Stimulated activated CD4-positive, alpha-beta T cell treated with anti-CD3 and anti-CD28 coated beads, Interleukin-4, amount 100 ng/mL, for 24 hours (primary cell): ENCODE data around the gene ZNF324.
"Not testable (repeated sequence)": the region's sequence is repeated elsewhere in the genome, so short reads cannot be mapped to it uniquely, and the experiment has no call there.

Experiments
- DNase-seq: peaks from one replicate; pipeline ENCODE4 v3.0.0-alpha.2; 2020

The ZNF324 gene

DNA sequence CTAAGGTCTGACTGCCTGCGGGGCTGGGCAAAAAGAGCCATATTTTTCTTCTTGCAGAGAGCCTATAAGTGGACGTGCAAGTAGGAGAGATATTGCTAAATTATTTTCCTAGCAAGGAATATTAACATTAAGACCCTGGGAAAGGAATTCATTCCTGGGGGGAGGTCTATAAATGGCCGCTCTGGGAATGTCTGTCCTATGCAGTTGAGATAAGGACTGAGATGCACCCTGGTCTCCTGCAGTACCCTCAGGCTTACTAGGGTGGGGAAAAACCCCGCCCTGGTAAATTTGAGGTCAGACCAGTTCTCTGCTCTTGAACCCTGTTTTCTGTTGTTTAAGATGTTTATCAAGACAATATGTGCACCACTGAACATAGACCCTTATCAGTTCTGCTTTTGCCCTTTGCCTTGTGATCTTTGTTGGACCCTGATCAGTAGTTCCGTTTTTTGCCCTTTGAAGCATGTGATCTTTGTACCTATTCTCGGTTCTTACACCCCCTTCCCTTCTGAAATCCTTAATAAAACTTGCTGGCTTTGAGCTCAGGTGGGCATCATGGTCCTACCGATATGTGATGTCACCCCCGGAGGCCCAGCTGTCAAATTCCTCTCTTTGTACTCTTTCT lies 40.8 kb downstream of the ZNF324 start:
- DNase-seq, result not testable (repeated sequence)

GRCh38 chr19:58509731-58510083 lies 42.8 kb downstream of the ZNF324 start:
- no peak for DNase-seq

DNA sequence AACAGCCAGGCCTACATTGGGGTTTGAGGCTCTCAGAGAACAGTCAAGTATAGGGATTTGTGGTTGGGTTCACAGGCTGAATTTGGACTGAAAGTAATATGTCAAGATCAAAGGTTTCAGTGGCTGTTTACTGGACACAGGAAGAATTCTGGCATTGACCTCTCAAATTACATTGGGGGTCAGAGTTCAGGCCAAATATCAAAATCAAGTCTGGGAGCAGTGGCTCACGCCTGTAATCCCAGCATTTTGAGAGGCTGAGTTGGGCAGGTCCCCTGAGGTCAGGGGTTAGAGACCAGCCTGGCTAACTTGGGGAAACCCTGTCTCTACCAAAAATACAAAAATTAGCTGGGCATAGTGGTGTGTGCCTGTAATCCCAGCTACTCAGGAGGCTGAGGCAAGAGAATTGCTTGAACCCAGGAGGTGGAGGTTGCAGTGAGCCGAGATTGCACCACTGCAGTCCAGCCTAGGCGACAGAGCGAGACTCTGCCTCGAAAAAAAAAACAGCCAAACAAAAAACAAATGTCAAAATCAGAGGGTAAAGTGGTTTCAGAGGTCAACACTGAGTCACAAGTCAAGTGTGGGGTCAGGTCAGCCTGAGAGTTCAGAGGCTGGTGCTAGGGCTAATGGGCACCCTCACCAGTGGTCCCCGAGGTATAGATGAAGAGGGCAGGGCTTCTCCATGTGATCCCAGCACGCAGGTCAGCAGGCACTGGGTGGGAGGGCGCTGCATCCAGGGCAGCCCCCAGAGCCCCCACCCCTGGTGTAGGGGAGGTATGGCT lies 43.4 kb downstream of the ZNF324 start:
- DNase-seq, result no peak

- no peak for DNase-seq
Measured at GRCh38 chr19:58511353-58512208, 44.7 kb downstream of the ZNF324 start, which contains the start of gene SLC27A5. TSS of gene SLC27A5 (minus strand) at chr19:58511992. CDS start at chr19:58511955, 37 bp downstream.

GRCh38 chr19:58513213-58513693 lies 46.4 kb downstream of the ZNF324 start:
- no peak for DNase-seq

- peak; percentile 95 for DNase-seq
Measured at GRCh38 chr19:58513694-58514563, 47.0 kb downstream of the ZNF324 start.

GRCh38 chr19:58514564-58515022 lies 47.7 kb downstream of the ZNF324 start:
- no peak for DNase-seq

DNA sequence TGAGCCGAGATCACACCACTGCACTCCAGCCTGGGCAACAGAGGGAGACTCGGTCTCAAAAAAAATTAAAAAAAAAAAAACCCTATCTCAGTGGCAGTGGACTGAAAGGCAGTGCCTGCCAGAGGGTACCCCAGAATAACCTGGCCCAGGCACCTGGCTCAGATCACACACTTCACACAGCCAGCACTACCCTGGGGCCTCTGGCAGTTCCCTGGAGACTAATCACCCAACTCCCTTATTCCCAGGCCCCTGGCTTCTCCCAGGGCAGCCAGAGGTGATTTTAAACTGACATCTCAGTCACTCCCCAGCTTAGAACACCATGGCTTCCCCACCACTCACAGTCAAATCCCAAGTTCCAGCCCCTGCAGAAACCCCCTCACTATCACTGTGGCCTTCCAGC lies 48.4 kb downstream of the ZNF324 start:
- DNase-seq, result no peak

GRCh38 chr19:58516246-58516836 lies 49.5 kb downstream of the ZNF324 start:
- DNase-seq, result no peak

DNA sequence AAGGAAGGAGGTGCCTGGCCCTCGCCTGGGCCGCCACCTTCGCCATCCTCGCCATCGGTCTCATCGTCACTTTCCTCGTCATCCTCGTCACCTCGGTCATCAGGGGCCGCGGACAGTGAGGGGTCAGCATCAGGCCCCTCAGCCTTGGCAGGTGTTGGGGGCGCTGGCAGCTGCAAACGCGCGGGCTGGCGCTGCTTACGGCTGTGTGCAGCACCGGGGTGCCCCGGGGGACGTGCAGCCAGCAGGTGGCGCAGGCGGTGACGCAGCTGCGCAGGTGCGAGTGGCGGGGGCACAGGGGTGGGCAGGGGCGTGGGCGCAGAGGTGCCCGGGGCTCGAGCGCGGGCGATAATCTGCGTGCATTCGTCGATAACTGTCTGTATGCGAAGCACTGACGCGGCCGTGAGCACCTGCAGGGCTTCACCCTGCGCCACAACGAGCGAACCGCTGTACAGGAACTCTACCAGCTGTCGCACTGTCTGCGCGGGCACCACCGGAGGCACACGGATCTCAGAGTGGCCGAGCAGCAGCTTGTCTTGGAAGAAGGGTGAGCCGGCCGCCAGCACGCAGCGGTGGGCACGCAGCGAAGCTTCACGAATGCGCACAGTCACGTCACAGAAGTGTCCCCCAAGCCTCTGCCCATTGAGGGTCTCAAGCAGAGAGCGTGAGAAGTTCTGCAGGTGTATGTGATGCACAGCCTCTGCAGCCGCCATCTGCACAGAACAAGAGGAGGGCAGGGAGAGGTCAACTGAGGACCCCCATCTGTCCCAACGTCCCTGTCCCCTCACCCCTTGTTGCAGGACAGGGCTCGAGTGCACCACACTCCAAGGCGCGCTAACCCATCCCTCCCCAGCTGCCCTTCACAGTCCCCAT lies 50.3 kb downstream of the ZNF324 start:
- DNase-seq, result no peak

DNA sequence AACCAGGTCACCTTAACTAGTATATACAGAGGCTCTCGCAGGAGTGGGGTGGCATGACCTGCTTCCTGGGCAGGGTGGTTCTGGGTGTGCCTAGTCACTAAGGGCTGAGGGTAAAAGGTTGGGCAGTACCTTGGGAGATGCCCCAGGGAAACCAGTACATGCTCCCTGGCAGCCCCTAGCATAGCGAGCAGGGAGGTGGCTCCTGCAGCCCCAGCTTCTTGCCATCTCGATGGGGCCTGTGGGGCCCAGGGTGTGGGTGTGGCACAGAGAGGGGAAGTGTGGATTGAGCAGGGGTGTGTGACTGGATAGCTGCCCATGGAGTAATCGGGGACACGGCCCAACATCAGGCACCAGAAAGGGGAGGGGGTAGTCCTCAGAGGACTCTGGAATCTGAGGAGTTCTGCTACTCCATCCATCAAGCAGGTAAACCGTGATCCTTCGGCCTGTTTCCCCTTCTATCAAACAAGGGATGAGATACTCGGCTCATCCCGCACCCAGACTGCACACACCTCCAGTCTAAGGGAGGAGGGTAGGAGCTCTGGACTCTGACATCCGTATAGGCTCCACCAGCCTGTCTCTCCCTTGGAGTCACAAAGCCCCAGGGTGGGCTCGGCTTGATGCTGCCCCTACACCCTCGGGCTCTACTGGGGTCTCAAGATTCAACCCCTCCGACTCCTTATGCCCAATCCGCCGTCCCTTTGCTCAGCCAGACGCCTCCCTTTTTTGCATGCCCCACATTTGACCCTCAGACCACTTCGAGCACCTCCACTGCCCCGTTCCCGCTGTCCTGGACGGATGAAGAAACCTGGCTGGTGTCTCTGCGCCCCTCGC lies 51.6 kb downstream of the ZNF324 start:
- DNase-seq, result no peak

DNA sequence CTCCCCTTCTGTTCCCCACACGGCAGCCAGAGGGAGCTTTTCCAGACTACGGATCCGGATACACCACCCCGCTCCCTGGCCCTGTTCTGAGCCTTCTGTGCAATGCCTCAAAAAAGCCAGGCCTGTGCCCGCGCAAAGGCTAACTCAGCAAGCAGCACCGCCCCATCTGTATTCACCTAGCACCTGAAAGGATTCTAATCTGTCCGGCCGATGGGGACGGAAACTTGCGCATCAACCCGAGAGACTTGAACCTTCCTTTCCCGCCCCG lies 52.1 kb downstream of the ZNF324 start:
- DNase-seq, result peak; percentile 53

DNA sequence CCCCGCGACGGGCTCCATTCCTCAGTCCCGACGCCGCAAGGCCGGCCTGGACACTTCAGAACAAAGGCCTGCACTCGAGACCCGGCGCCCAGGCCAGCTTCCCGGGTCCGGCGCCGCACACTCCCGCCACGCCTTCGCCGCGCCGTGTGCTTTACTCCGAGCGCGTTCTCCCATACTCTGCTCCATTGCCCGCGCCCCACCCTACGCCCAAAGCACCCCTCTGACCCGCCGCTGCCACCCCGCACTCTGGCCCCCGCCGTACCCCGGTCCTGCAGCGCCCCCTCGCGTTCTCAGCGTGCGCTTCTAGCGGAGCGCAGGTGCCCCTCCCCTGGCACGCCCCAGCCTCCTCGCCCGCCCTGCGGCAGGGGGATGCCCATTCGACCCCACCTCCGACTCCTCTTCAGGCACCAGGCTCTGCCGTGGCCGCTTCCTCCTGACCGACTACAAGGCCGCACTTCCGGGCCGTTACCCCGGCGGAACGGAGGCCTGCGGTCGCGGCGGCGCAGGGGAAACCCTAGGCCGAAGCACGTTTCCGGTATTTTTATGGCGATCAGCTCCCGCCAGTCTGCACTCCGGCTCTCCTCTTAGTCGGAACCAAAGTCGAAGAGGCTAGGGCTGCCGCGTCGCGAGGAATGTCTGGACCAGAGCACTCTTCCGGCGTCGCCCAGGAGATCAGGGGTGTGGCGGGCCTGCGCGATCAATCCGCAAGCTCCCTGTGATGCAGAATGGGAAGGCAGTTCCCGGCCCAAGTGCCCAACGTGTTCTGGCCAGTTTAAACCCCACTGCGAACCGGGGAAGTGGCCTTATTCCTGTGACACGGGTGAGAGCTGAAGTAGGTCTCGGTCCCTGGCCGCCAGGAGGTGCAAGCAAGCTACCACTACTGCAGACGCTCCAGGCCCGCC lies 52.7 kb downstream of the ZNF324 start, which contains the start of gene ZBTB45:
TSS of gene ZBTB45 (minus strand) at position 456 of the 902 bp plus-strand sequence. CDS start 2,137 bp downstream, outside the sequence.
- peak; percentile 91 for DNase-seq

GRCh38 chr19:58520257-58520599 lies 53.3 kb downstream of the ZNF324 start:
- DNase-seq, result no peak

GRCh38 chr19:58521651-58522050 lies 54.8 kb downstream of the ZNF324 start:
- DNase-seq, result no peak

- DNase-seq, result no peak
Measured at GRCh38 chr19:58522709-58523108, 55.8 kb downstream of the ZNF324 start.
